ENCODE data around the gene TMEM184B. TPM values are rescaled to one million over a fixed set of nuclear protein-coding genes. Genes with fewer than 3 reads are reported as not detected.

The TMEM184B gene
- total and polyA plus RNA-seq, 7 experiments from 2014 or later, result 9.0 to 41.3 (median 34.8) TPM

DNA sequence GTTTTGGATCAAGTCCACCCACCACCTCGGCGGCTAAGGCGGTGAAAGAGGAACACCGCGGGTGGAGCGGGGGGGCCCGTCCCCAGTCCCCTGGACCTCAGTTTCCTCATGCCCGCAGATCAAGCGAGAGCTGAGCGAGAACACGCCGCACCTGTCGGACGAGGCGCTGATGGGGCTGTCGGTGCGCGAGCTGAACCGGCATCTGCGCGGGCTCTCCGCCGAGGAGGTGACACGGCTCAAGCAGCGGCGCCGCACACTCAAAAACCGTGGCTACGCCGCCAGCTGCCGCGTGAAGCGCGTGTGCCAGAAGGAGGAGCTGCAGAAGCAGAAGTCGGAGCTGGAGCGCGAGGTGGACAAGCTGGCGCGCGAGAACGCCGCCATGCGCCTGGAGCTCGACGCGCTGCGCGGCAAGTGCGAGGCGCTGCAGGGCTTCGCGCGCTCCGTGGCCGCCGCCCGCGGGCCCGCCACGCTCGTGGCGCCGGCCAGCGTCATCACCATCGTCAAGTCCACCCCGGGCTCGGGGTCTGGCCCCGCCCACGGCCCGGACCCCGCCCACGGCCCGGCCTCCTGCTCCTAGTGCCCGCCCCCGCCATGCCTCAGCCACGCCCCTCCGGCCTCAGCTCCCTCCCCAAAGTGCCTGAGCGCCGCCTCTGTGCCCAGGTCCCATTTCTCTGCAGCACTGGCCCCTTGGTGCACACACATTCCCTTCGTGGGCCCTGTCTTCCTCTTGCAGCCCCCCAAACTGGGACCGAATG, 58.3 kb downstream of the TMEM184B start:
- ATAC-seq, result peak; percentile 82
- Histone ChIP-seq H3K27ac (ENCODE audit: low read depth, low read length) (peak overlapping the region; percentile 39), H3K9me3 (ENCODE audit: control insufficient read depth in 2 of 3, low read length in 3 of 3) (no peaks in the 10 kb centered on the region), H3K4me3 (ENCODE audit: low read length) (peak overlapping the region; percentile 30), H3K4me1 (ENCODE audit: control insufficient read depth in 2 of 2, insufficient read depth in 2 of 2, low read length in 2 of 2) (peaks cover 6 to 12% of the 10 kb centered on the region in 2 donors), H3K36me3 (ENCODE audit: control insufficient read depth in 2 of 3, insufficient read depth in 3 of 3, low read length in 3 of 3) (no peaks in the 10 kb centered on the region), H3K27me3 (ENCODE audit: control insufficient read depth in 2 of 2, insufficient read depth in 2 of 2, low read length in 2 of 2) (no peaks in the 10 kb centered on the region)
- POLR2A ChIA-PET, result interaction anchor here (1.1 to 1.8 kb wide), 4 partner anchors 11 to 297 kb away, joined by 3 to 8 read pairs (median 4); no protein-coding TSS in a partner anchor
- H3K36me3 Mint-ChIP-seq, result peaks cover 0 to 7% (median 0%) of the 10 kb centered on the region in 5 donors
- peak overlapping the region in 3 of 9 donors; percentile 44 to 77 (median 57) for H3K27ac Mint-ChIP-seq
- no peaks in the 10 kb centered on the region for H3K9me3 Mint-ChIP-seq
- peak overlapping the region in 9 of 10 donors; percentile 9 to 76 (median 69) for H3K4me3 Mint-ChIP-seq
- CTCF ChIA-PET, result interaction anchor here (0.9 to 1.3 kb wide), 5 partner anchors 11 to 165 kb away, joined by 3 to 4 read pairs (median 3); no protein-coding TSS in a partner anchor
- H3K27me3 Mint-ChIP-seq, result no peaks in the 10 kb centered on the region
- DNase-seq, result peak; percentile 54 to 78 (median 69)
- H3K4me1 Mint-ChIP-seq, result peaks cover 11 to 30% (median 15%) of the 10 kb centered on the region in 7 donors
- intact Hi-C loops (cut with micrococcal nuclease), result loop anchor here in 1 of 2 donors (1.0 to 2.0 kb wide), 4 partner anchors 13 to 139 kb away; partner anchors contain the start of genes MAFF, PLA2G6 and TMEM184B

GRCh38 chr22:38213990-38214301, 58.9 kb downstream of the TMEM184B start:
- Mint-ChIP-seq H3K9me3 (no peaks in the 10 kb centered on the region), H3K4me1 (peaks cover 7 to 25% (median 10%) of the 10 kb centered on the region in 7 donors), H3K36me3 (peaks cover 0 to 7% (median 0%) of the 10 kb centered on the region in 5 donors), H3K4me3 (peak overlapping the region in 6 of 10 donors; percentile 6 to 76 (median 64)), H3K27ac (no peak overlapping the region), H3K27me3 (no peaks in the 10 kb centered on the region)
- no peaks in the 10 kb centered on the region for H3K9me3 ChIP-seq (ENCODE audit: control insufficient read depth in 2 of 3, low read length in 3 of 3)
- peak overlapping the region; percentile 39 for H3K27ac ChIP-seq (ENCODE audit: low read depth, low read length)
- no peak for ATAC-seq
- H3K27me3 ChIP-seq (ENCODE audit: control insufficient read depth in 2 of 2, insufficient read depth in 2 of 2, low read length in 2 of 2), result no peaks in the 10 kb centered on the region
- POLR2A ChIA-PET, result interaction anchor here (1.1 to 1.8 kb wide), 3 partner anchors 10 to 34 kb away, joined by 3 to 8 read pairs (median 5); no protein-coding TSS in a partner anchor
- H3K4me3 ChIP-seq (ENCODE audit: low read length), result peak overlapping the region; percentile 30
- CTCF ChIA-PET, result interaction anchor here (0.9 to 1.3 kb wide), 5 partner anchors 10 to 164 kb away, joined by 3 to 4 read pairs (median 3); no protein-coding TSS in a partner anchor
- intact Hi-C loops (cut with micrococcal nuclease), result loop anchor here in 1 of 2 donors (1.0 to 2.0 kb wide), 4 partner anchors 13 to 139 kb away; partner anchors contain the start of genes MAFF, PLA2G6 and TMEM184B
- no peak for DNase-seq
- peaks cover 6 to 12% of the 10 kb centered on the region in 2 donors for H3K4me1 ChIP-seq (ENCODE audit: control insufficient read depth in 2 of 2, insufficient read depth in 2 of 2, low read length in 2 of 2)
- no peaks in the 10 kb centered on the region for H3K36me3 ChIP-seq (ENCODE audit: control insufficient read depth in 2 of 3, insufficient read depth in 3 of 3, low read length in 3 of 3)

- no peaks in the 10 kb centered on the region for H3K36me3 ChIP-seq (ENCODE audit: control insufficient read depth in 2 of 3, insufficient read depth in 3 of 3, low read length in 3 of 3)
- intact Hi-C loops (cut with micrococcal nuclease), result no loop called here
- ATAC-seq (peak; percentile 37), DNase-seq (no peak)
- H3K4me1 ChIP-seq (ENCODE audit: control insufficient read depth in 2 of 2, insufficient read depth in 2 of 2, low read length in 2 of 2), result peaks cover 6 to 7% of the 10 kb centered on the region in 2 donors
- POLR2A ChIA-PET, result interaction anchor here (1.8 kb wide), 1 partner anchor 12 kb away, joined by 5 read pairs; no protein-coding TSS in a partner anchor
- no peaks in the 10 kb centered on the region for H3K27me3 ChIP-seq (ENCODE audit: control insufficient read depth in 2 of 2, insufficient read depth in 2 of 2, low read length in 2 of 2)
- Mint-ChIP-seq H3K4me1 (peaks cover 7 to 25% (median 10%) of the 10 kb centered on the region in 7 donors), H3K27me3 (no peaks in the 10 kb centered on the region), H3K36me3 (peaks cover 0 to 7% (median 0%) of the 10 kb centered on the region in 5 donors), H3K4me3 (peak overlapping the region in 9 of 10 donors; percentile 11 to 55 (median 46)), H3K9me3 (no peaks in the 10 kb centered on the region), H3K27ac (peak overlapping the region in 3 of 9 donors; percentile 6 to 56 (median 39))
- no peak overlapping the region for H3K27ac ChIP-seq (ENCODE audit: low read depth, low read length)
- CTCF ChIA-PET, result interaction anchor here (1.3 kb wide), 1 partner anchor 99 kb away, joined by 3 read pairs; no protein-coding TSS in a partner anchor
- no peaks in the 10 kb centered on the region for H3K9me3 ChIP-seq (ENCODE audit: control insufficient read depth in 2 of 3, low read length in 3 of 3)
- no peak overlapping the region for H3K4me3 ChIP-seq (ENCODE audit: low read length)
Measured at GRCh38 chr22:38213319-38213989, 59.4 kb downstream of the TMEM184B start.

- Histone ChIP-seq H3K9me3 (ENCODE audit: control insufficient read depth in 2 of 3, low read length in 3 of 3) (no peaks in the 10 kb centered on the region), H3K27me3 (ENCODE audit: control insufficient read depth in 2 of 2, insufficient read depth in 2 of 2, low read length in 2 of 2) (no peaks in the 10 kb centered on the region), H3K4me3 (ENCODE audit: low read length) (no peak overlapping the region), H3K4me1 (ENCODE audit: control insufficient read depth in 2 of 2, insufficient read depth in 2 of 2, low read length in 2 of 2) (peaks cover 6 to 7% of the 10 kb centered on the region in 2 donors), H3K27ac (ENCODE audit: low read depth, low read length) (no peak overlapping the region), H3K36me3 (ENCODE audit: control insufficient read depth in 2 of 3, insufficient read depth in 3 of 3, low read length in 3 of 3) (no peaks in the 10 kb centered on the region)
- Mint-ChIP-seq H3K27ac (peak overlapping the region in 1 of 9 donors; percentile 70), H3K36me3 (peaks cover 0 to 7% (median 0%) of the 10 kb centered on the region in 5 donors), H3K9me3 (no peaks in the 10 kb centered on the region), H3K27me3 (no peaks in the 10 kb centered on the region), H3K4me1 (peaks cover 7 to 20% (median 10%) of the 10 kb centered on the region in 7 donors), H3K4me3 (no peak overlapping the region)
- intact Hi-C loops (cut with micrococcal nuclease), result no loop called here
- ATAC-seq (no peak), DNase-seq (no peak)
- ChIA-PET CTCF (no interaction called here), POLR2A (no interaction called here)
Measured at GRCh38 chr22:38212442-38212841, 60.4 kb downstream of the TMEM184B start.

GRCh38 chr22:38211556-38211955, 61.3 kb downstream of the TMEM184B start:
- Histone ChIP-seq H3K4me3 (ENCODE audit: low read length) (no peak overlapping the region), H3K4me1 (ENCODE audit: control insufficient read depth in 2 of 2, insufficient read depth in 2 of 2, low read length in 2 of 2) (peaks cover 6 to 7% of the 10 kb centered on the region in 2 donors), H3K36me3 (ENCODE audit: control insufficient read depth in 2 of 3, insufficient read depth in 3 of 3, low read length in 3 of 3) (no peaks in the 10 kb centered on the region), H3K27ac (ENCODE audit: low read depth, low read length) (no peak overlapping the region), H3K27me3 (ENCODE audit: control insufficient read depth in 2 of 2, insufficient read depth in 2 of 2, low read length in 2 of 2) (no peaks in the 10 kb centered on the region), H3K9me3 (ENCODE audit: control insufficient read depth in 2 of 3, low read length in 3 of 3) (no peaks in the 10 kb centered on the region)
- Mint-ChIP-seq H3K4me3 (no peak overlapping the region), H3K4me1 (peaks cover 7 to 20% (median 10%) of the 10 kb centered on the region in 7 donors), H3K27ac (no peak overlapping the region), H3K9me3 (no peaks in the 10 kb centered on the region), H3K27me3 (no peaks in the 10 kb centered on the region), H3K36me3 (peaks cover 0 to 6% (median 0%) of the 10 kb centered on the region in 5 donors)
- no peak for DNase-seq
- CTCF ChIA-PET, result interaction anchor here (0.6 to 0.7 kb wide), 2 partner anchors 61 to 424 kb away, joined by 3 to 5 read pairs; no protein-coding TSS in a partner anchor
- POLR2A ChIA-PET, result no interaction called here
- ATAC-seq, result no peak
- intact Hi-C loops (cut with micrococcal nuclease), result no loop called here

- H3K27me3 Mint-ChIP-seq, result no peaks in the 10 kb centered on the region
- Histone ChIP-seq H3K4me1 (ENCODE audit: control insufficient read depth in 2 of 2, insufficient read depth in 2 of 2, low read length in 2 of 2) (peaks cover 0 to 4% of the 10 kb centered on the region in 2 donors), H3K9me3 (ENCODE audit: control insufficient read depth in 2 of 3, low read length in 3 of 3) (no peaks in the 10 kb centered on the region), H3K27ac (ENCODE audit: low read depth, low read length) (no peak overlapping the region), H3K4me3 (ENCODE audit: low read length) (no peak overlapping the region), H3K36me3 (ENCODE audit: control insufficient read depth in 2 of 3, insufficient read depth in 3 of 3, low read length in 3 of 3) (no peaks in the 10 kb centered on the region), H3K27me3 (ENCODE audit: control insufficient read depth in 2 of 2, insufficient read depth in 2 of 2, low read length in 2 of 2) (no peaks in the 10 kb centered on the region)
- intact Hi-C loops (cut with micrococcal nuclease), result loop anchor here in 1 of 2 donors (10.0 kb wide), 1 partner anchor 94 kb away; the partner anchor contains the start of gene BAIAP2L2
- ATAC-seq, result no peak
- H3K4me3 Mint-ChIP-seq, result no peak overlapping the region
- H3K27ac Mint-ChIP-seq, result peak overlapping the region in 1 of 9 donors; percentile 14
- ChIA-PET CTCF (no interaction called here), POLR2A (no interaction called here)
- H3K9me3 Mint-ChIP-seq, result no peaks in the 10 kb centered on the region
- peaks cover 0 to 3% (median 0%) of the 10 kb centered on the region in 5 donors for H3K36me3 Mint-ChIP-seq
- no peak for DNase-seq
- H3K4me1 Mint-ChIP-seq, result peaks cover 6 to 32% (median 15%) of the 10 kb centered on the region in 7 donors
Measured at GRCh38 chr22:38208551-38208968, 64.2 kb downstream of the TMEM184B start.

Measured in naive thymus-derived CD4-positive, alpha-beta T cell (primary cell).